GM10248 (cell line): ENCODE data around the gene ERC2.

Experiments
- CTCF ChIA-PET: fragments of 300-600 bp; sonication (Branson Sonifier 250); formaldehyde crosslinking; extraction: SDS; loops from one replicate; lab custom pipeline; 2021; ENCODE audit warnings: antibody characterized with exemption; lab: Yijun Ruan, JAX
- POLR2A ChIA-PET: fragments of 350-650 bp; sonication (Branson Sonifier 250); formaldehyde crosslinking; extraction: SDS; loops from one replicate; lab custom pipeline; 2020; ENCODE audit warnings: antibody characterized with exemption; lab: Yijun Ruan, JAX
- DNase-seq: peaks from one replicate; pipeline ENCODE4 v3.0.0; 2012; ENCODE audit errors: extremely low spot score
- TF ChIP-seq, protein P1 (sequence below): IDR thresholded peaks from 2 replicates; pipeline ENCODE4 v1.5.1; 2012; ENCODE audit warnings: mild to moderate bottlenecking, low read depth; ENCODE audit errors: extremely low read depth, missing control alignments, control extremely low read depth

The ERC2 gene

GRCh38 chr3:55891106-55891505 is 577.2 kb downstream of the ERC2 start:
- DNase-seq, result no peak
- ChIA-PET POLR2A (interaction anchor here (0.6 kb wide), 1 partner anchor 1624 kb away, joined by 10 read pairs; no protein-coding TSS in a partner anchor), CTCF (no interaction called here)
- TF ChIP-seq, protein P1, sequence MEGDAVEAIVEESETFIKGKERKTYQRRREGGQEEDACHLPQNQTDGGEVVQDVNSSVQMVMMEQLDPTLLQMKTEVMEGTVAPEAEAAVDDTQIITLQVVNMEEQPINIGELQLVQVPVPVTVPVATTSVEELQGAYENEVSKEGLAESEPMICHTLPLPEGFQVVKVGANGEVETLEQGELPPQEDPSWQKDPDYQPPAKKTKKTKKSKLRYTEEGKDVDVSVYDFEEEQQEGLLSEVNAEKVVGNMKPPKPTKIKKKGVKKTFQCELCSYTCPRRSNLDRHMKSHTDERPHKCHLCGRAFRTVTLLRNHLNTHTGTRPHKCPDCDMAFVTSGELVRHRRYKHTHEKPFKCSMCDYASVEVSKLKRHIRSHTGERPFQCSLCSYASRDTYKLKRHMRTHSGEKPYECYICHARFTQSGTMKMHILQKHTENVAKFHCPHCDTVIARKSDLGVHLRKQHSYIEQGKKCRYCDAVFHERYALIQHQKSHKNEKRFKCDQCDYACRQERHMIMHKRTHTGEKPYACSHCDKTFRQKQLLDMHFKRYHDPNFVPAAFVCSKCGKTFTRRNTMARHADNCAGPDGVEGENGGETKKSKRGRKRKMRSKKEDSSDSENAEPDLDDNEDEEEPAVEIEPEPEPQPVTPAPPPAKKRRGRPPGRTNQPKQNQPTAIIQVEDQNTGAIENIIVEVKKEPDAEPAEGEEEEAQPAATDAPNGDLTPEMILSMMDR, result no peak

DNA sequence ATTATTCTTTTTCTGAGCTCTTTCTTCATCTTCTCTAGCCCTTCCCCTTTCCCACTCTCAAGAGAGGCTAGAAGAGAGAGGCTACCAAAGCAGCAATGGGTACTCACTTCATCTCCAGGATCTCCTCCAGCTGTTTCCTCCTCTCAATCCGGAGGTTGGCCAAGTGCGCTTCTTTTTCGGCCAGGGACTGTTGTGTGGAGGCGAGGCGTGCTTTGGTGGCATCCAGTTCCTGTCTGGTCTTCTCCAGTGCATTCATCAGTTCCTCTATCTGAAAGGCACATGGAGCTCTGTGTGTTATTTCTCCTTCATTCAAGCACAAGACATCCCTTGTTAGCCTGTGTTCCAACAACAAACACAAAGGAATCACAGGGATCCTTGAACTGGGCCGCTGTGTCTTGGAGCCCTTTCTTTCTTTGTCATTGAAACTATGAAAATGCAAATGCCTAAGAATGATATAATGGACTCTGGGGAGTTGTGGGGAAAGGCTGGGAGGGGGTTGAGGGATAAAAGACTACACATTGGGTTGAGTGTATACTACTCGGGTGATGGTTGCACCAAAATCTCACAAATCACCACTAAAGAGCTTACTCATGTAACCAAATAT is 579.9 kb downstream of the ERC2 start:
- TF ChIP-seq, protein P1, result no peak
- CTCF ChIA-PET, result no interaction called here
- DNase-seq, result no peak

GRCh38 chr3:55885721-55886120 is 582.5 kb downstream of the ERC2 start:
- TF ChIP-seq, protein P1, result no peak
- DNase-seq, result no peak
- POLR2A ChIA-PET, result no interaction called here
- CTCF ChIA-PET, result no interaction called here

More for the DNA sequence above, 579.9 kb downstream of the ERC2 start:
- POLR2A ChIA-PET, result no interaction called here

DNA sequence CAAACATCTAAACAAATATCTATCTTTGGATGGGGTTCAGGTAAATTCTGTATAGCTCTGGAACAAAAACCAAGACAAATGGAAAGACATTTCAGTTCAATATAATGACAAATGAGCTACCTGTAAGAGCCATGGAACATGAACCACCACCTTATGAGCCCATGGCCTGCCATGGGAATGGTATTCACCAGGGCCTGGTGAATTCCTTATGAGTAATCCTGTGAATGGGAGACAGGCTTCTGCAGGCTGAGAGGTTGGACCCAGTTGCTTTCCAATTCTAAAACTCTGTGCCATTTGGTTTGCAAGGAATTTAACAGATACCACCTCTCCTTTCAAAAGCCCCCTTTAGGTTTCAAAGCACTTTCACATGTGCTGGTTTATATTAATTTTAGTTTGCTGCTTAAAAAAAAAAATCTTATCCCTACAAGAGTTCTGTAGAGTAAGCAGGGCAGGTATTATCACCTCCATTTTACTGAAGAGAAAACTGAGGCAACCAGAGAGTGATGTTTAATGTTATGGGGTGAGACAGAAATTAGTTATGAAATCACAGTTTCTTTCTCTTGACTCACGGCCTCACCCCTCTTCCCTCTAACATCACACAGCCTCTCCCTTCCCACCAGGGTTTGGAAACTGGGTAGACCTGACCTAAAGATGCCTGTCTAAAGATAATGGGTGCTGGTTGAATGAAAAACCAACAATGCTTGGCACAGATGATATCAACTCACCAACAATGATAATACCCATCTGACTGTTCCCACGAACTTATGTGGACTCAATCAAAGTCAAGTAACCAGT is 583.6 kb downstream of the ERC2 start:
- TF ChIP-seq, protein P1, result no peak
- ChIA-PET CTCF (no interaction called here), POLR2A (no interaction called here)
- DNase-seq, result no peak

- TF ChIP-seq, protein P1, result no peak
- no peak for DNase-seq
- ChIA-PET POLR2A (no interaction called here), CTCF (no interaction called here)
Measured at GRCh38 chr3:55884066-55884465, 584.2 kb downstream of the ERC2 start.

DNA sequence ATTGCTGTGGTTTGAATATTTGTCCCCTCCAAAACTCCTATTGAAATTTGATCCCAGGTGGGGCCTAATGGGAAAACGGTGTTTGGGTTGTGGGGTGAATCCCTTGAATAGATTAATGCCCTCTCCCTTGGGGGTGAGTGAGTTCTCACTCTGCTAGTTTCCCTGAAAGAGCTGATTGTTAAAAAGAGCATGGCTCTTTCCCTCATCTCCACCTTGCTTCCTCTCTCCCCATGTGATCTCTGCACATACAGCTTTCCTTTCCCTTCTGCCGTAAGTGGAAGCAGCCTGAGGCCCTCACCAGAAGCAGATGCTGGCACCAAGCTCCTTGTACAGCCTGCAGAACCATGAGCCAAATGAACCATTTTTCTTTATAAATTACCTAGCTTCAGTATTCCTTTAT is 586.3 kb downstream of the ERC2 start:
- ChIA-PET POLR2A (no interaction called here), CTCF (no interaction called here)
- TF ChIP-seq, protein P1, result no peak
- DNase-seq, result no peak
